VCaP (cell line): ENCODE measurements around the gene PHLDA1.

Experiments used
- H3K27ac ChIP-seq: fragments of 450-650 bp; 2 replicates; pipeline ENCODE4 v1.5.1; 2017
- CTCF ChIP-seq: fragments of 450-650 bp; conservative IDR thresholded peaks from 2 replicates; pipeline ENCODE4 v1.5.1; 2017; ENCODE audit warnings: mild to moderate bottlenecking, moderate library complexity

Gene PHLDA1

GRCh38 chr12:75982169-75982564 lies 49.4 kb downstream of the PHLDA1 start:
- no peak overlapping the region for H3K27ac ChIP-seq
- TF ChIP-seq CTCF, result no peak

GRCh38 chr12:75981247-75982168 lies 50.1 kb downstream of the PHLDA1 start:
- no peak for TF ChIP-seq CTCF
- H3K27ac ChIP-seq, result no peak overlapping the region

GRCh38 chr12:75979181-75979580 lies 52.4 kb downstream of the PHLDA1 start:
- TF ChIP-seq CTCF, result no peak
- H3K27ac ChIP-seq, result no peak overlapping the region

GRCh38 chr12:75978677-75979076 lies 52.9 kb downstream of the PHLDA1 start:
- H3K27ac ChIP-seq, result no peak overlapping the region
- TF ChIP-seq CTCF, result no peak

GRCh38 chr12:75977952-75978671 lies 53.5 kb downstream of the PHLDA1 start:
- no peak for TF ChIP-seq CTCF

GRCh38 chr12:75977590-75977951 lies 54.0 kb downstream of the PHLDA1 start:
- no peak for TF ChIP-seq CTCF
- no peak overlapping the region for H3K27ac ChIP-seq

More at GRCh38 chr12:75977952-75978671, 53.5 kb downstream of the PHLDA1 start:
- no peak overlapping the region for H3K27ac ChIP-seq

- no peak for TF ChIP-seq CTCF
- H3K27ac ChIP-seq, result no peak overlapping the region
Observed at GRCh38 chr12:75976913-75977312, 54.7 kb downstream of the PHLDA1 start.
